K562 (cell line): ENCODE results near the gene VIP. TPM values are rescaled to one million over a fixed set of nuclear protein-coding genes. Genes with fewer than 3 reads are reported as not detected.
"Not testable (repeated sequence)": the region's sequence is repeated elsewhere in the genome, so short reads cannot be mapped to it uniquely, and the experiment has no call there.

Experiments used
- ATAC-seq: fragments of 200-7000 bp; cut with Tn5 transposase; 3 replicates; pipeline ENCODE4 v1.9.1; 2020; ENCODE audit warnings: moderate library complexity
- BruUV-seq: library from RNA; stranded (reverse); fragments of 400-500 nt; replicated peaks from 2 replicates; lab custom pipeline; 2021; lab: Mats Ljungman, UMichigan
- CTCF ChIA-PET: fragments of 300-600 bp; formaldehyde crosslinking; extraction: SDS; loops from one replicate; lab custom pipeline; 2021; ENCODE audit warnings: low intra/inter-chr PET ratio; lab: Yijun Ruan, JAX
- POLR2A ChIA-PET: fragments of 300-600, 350-650 bp; sonication (Branson Sonifier 250); formaldehyde crosslinking; extraction: SDS; loops from one replicate; lab custom pipeline; 2021; ENCODE audit warnings: antibody characterized with exemption, inconsistent platforms; lab: Yijun Ruan, JAX
- DNase-seq, 4 experiments: peaks; one replicate each; pipeline versions ENCODE4 v3.0.0 to v3.0.0-alpha.2; 2011 to 2018; ENCODE audit warnings: low spot score in 3 of 4, mixed read lengths in 3 of 4; ENCODE audit errors: extremely low read depth in 1 of 4
- FAIRE-seq: peaks from 2 replicates; lab custom pipeline; 2011; peaks lifted over from hg19 to GRCh38; lab: Jason Lieb, UNC
- H2AFZ ChIP-seq: 2 replicates; pipeline ENCODE4 v1.6.0; 2011; ENCODE audit warnings: low read depth, low read length, control low read depth, inconsistent platforms
- H3K27ac ChIP-seq: fragments of 200-600 bp; 3 replicates; pipeline ENCODE4 v1.8.0; 2011; ENCODE audit warnings: low read depth, mild to moderate bottlenecking, control low read depth, inconsistent platforms, low read length, moderate library complexity, mixed read lengths; ENCODE audit errors: extremely low read depth
- H3K27me3 ChIP-seq, 2 experiments: fragments of 300-600 bp in 1 of 2; 2 replicates in 1 of 2; 3 replicates in 1 of 2; pipeline versions ENCODE4 v1.6.0 to v1.8.0; 2011; ENCODE audit warnings: inconsistent platforms in 2 of 2, low read length in 2 of 2, mild to moderate bottlenecking in 1 of 2, mixed read lengths in 1 of 2, moderate library complexity in 1 of 2; ENCODE audit not compliant: control insufficient read depth in 2 of 2, insufficient read depth in 2 of 2
- H3K36me3 ChIP-seq: fragments of 300-600 bp; 3 replicates; pipeline ENCODE4 v1.8.0; 2011; ENCODE audit warnings: mild to moderate bottlenecking, low read length, inconsistent platforms; ENCODE audit not compliant: control insufficient read depth, insufficient read depth
- H3K4me1 ChIP-seq, 2 experiments: fragments of 200-600 bp in 1 of 2; replicated peaks in 1 of 2; 2 replicates in 1 of 2; 3 replicates in 1 of 2; pipeline versions ENCODE4 v1.5.1 to v1.8.0; 2011; ENCODE audit warnings: inconsistent platforms in 2 of 2, low read length in 2 of 2, mild to moderate bottlenecking in 1 of 2, mixed read lengths in 1 of 2, moderate library complexity in 1 of 2; ENCODE audit not compliant: control insufficient read depth in 2 of 2, insufficient read depth in 2 of 2
- H3K4me2 ChIP-seq: 2 replicates; pipeline ENCODE4 v1.6.1; 2011; ENCODE audit warnings: low read length, control low read depth, inconsistent platforms, mixed read lengths; ENCODE audit not compliant: insufficient read depth
- H3K4me3 ChIP-seq: fragments of 200-600 bp; sonication (generic), shearing (Covaris generic); 2 replicates; pipeline ENCODE4 v1.5.1; 2016; ENCODE audit warnings: control low read depth, inconsistent platforms
- H3K79me2 ChIP-seq: fragments of 200-600 bp; 3 replicates; pipeline ENCODE4 v1.8.0; 2011; ENCODE audit warnings: low read length, inconsistent platforms; ENCODE audit not compliant: control insufficient read depth, insufficient read depth
- H3K9ac ChIP-seq, 2 experiments: 2 replicates each; pipeline versions ENCODE4 v1.6.0 to v1.6.1; 2011; ENCODE audit warnings: low read depth in 2 of 2, low read length in 2 of 2, control low read depth in 1 of 2, inconsistent platforms in 1 of 2, mild to moderate bottlenecking in 1 of 2, mixed read lengths in 1 of 2; ENCODE audit not compliant: insufficient read depth in 1 of 2
- H3K9me1 ChIP-seq: one replicate; pipeline ENCODE4 v1.6.0; 2011; ENCODE audit warnings: inconsistent platforms, mild to moderate bottlenecking, low read length, moderate library complexity; ENCODE audit not compliant: control insufficient read depth, insufficient read depth
- H3K9me3 ChIP-seq: replicated peaks from 2 replicates; pipeline ENCODE4 v1.5.1; 2011; ENCODE audit warnings: low read depth, low read length, inconsistent platforms; ENCODE audit not compliant: control insufficient read depth, insufficient read depth
- H4K20me1 ChIP-seq: replicated peaks from 2 replicates; pipeline ENCODE4 v1.6.1; 2011; ENCODE audit warnings: low read length, inconsistent platforms, mixed read lengths; ENCODE audit not compliant: control insufficient read depth, insufficient read depth
- KAT2B ChIP-seq: IDR thresholded peaks from one replicate; pipeline ENCODE4 v1.6.1; 2012; ENCODE audit warnings: low read depth, mild to moderate bottlenecking, control low read depth, inconsistent platforms, low read length, moderate library complexity
- WGBS: fragments of 100-300 bp; shearing (Covaris generic); methylation state at CpG from one replicate; pipeline ENCODE4 v1.1.6; 2016; ENCODE audit warnings: low coverage, mixed read lengths; ENCODE audit not compliant: insufficient coverage; ENCODE audit errors: missing lambda C conversion rate; 5-methylcytosine and 5-hydroxymethylcytosine counted together
- in situ Hi-C: fragments of 300-500 bp; cut with MboI; formaldehyde crosslinking; loops from 4 replicates; pipeline ENCODE4 v1.15.0; 2018; ENCODE audit warnings: inconsistent platforms, mixed read lengths
- intact Hi-C: fragments of 100-400 bp; cut with micrococcal nuclease; formaldehyde crosslinking; loops from 2 replicates; pipeline ENCODE4 v1.14.2; 2022
- polyA plus RNA-seq, 8 experiments: library from polyadenylated mRNA; depleted of rRNA in 4 of 8; stranded (reverse) in 5 of 8; unstranded in 3 of 8; fragments of >200 nt; fragmentation: Nextera tagmentation in 2 of 8; fragmentation: Illumina TruSeq in 1 of 8; extraction: Ambion mirVana in 2 of 8; extraction: Trizol in 1 of 8; gene quantifications; 2 replicates each; pipeline versions ENCODE4 v1.2.1 to v1.2.3, GENCODE V29; 2011 to 2014; ENCODE audit warnings: inconsistent platforms in 1 of 8, missing spikeins in 1 of 8
- total RNA-seq, 7 experiments: library from RNA; depleted of rRNA in 6 of 7; stranded (reverse); fragments of >200 nt in 6 of 7; fragmentation: Illumina TruSeq in 2 of 7; extraction: Trizol in 2 of 7; gene quantifications; 2 replicates each; pipeline versions ENCODE4 v1.2.1 to v1.2.3, GENCODE V29; 2011 to 2021; ENCODE audit warnings: low replicate concordance in 1 of 7

VIP gene
- total and polyA plus RNA-seq, 9 of the 15 experiments (the other 6 are each of a cell fraction or from before 2014, with no cell fraction given): 0.08 TPM; not detected in 8

DNA sequence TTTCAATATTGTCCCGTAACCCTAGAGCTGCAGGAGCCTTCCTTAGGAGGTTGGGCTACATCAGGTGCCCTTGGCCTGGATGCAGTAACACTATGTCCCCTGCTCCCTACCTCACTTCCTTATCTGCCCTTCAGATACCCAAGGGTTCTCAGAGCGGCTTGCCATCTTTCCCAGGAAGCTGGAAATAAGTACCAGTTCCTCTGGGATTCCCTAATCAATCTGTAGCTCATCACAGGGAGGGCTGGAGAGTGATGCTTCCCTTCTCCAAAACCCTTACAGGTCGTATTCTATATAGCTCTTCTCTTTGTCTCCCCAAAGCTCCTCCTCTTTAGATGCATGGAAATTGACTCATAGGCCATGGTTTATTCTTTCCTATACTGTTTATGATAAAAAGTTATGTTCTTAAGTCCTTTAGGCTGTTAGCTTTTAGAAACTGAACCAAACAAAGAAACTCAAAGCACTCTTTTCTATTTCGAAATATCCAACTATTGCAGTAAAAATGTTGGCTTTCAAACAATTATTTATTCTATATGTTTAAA, 48.7 kb upstream of the VIP start:
- H3K9me1 ChIP-seq: no peaks in the 10 kb centered on the region
- H3K27ac ChIP-seq: no peak overlapping the region
- ATAC-seq (no peak), FAIRE-seq (no peak), DNase-seq (no peak)
- no peaks in the 10 kb centered on the region for H3K27me3 ChIP-seq
- H3K9me3 ChIP-seq: peaks cover 2% of the 10 kb centered on the region; the same call in 1 of the 2 replicates
- no peaks in the 10 kb centered on the region for H3K4me1 ChIP-seq
- WGBS: 0% methylated on average over 4 of the region's 4 CpGs
- no peaks in the 10 kb centered on the region for H3K79me2 ChIP-seq
- H3K9ac ChIP-seq: no peak overlapping the region
- TF ChIP-seq KAT2B: no peak
- H3K4me3 ChIP-seq: no peak overlapping the region
- intact Hi-C loops: no loop called here
- ChIA-PET POLR2A (no interaction called here), CTCF (no interaction called here)
- H2AFZ ChIP-seq: no peak overlapping the region
- no peaks in the 10 kb centered on the region for H4K20me1 ChIP-seq
- in situ Hi-C loops: no loop called here
- H3K4me2 ChIP-seq: no peak overlapping the region
- no TSS peak for BruUV-seq
- no peaks in the 10 kb centered on the region for H3K36me3 ChIP-seq

GRCh38 chr6:152703750-152704149, 46.8 kb upstream of the VIP start:
- H3K36me3 ChIP-seq, H3K4me1 ChIP-seq, BruUV-seq, POLR2A ChIA-PET, H3K9me3 ChIP-seq, intact Hi-C loops, H3K27ac ChIP-seq, H3K27me3 ChIP-seq, CTCF ChIA-PET, H3K4me3 ChIP-seq, H3K79me2 ChIP-seq, DNase-seq, H2AFZ ChIP-seq, in situ Hi-C loops, H3K9me1 ChIP-seq, H3K4me2 ChIP-seq, FAIRE-seq, H4K20me1 ChIP-seq, ATAC-seq, H3K9ac ChIP-seq: not testable (repeated sequence)
